Activated effector memory CD4-positive, alpha-beta T cell treated with Interleukin-2 at 50 U/mL for 16 hours (primary cell): Measurements from ENCODE around the gene DDOST.
"Not testable (repeated sequence)": the region's sequence is repeated elsewhere in the genome, so short reads cannot be mapped to it uniquely, and the experiment has no call there.

Source experiments
- DNase-seq: peaks from one replicate; pipeline ENCODE4 v3.0.0-alpha.2; 2020

The DDOST gene

GRCh38 chr1:20689645-20690056, 28.5 kb upstream of the DDOST start:
- no peak for DNase-seq

- no peak for DNase-seq
These were observed 25.9 kb upstream of the DDOST start for GRCh38 chr1:20686883-20687725.

GRCh38 chr1:20685741-20686140, 24.6 kb upstream of the DDOST start:
- no peak for DNase-seq

GRCh38 chr1:20685099-20685662, 24.0 kb upstream of the DDOST start:
- DNase-seq, result no peak

- DNase-seq, result no peak
These were observed 23.5 kb upstream of the DDOST start for GRCh38 chr1:20684651-20685050.

- no peak for DNase-seq
These were observed 23.0 kb upstream of the DDOST start for GRCh38 chr1:20684050-20684620.

- DNase-seq, result no peak
These were observed 22.4 kb upstream of the DDOST start for GRCh38 chr1:20683614-20684013.

- DNase-seq, result no peak
These were observed 21.5 kb upstream of the DDOST start for GRCh38 chr1:20682571-20683236.

- DNase-seq, result no peak
These were observed 20.8 kb upstream of the DDOST start for GRCh38 chr1:20681999-20682398.

GRCh38 chr1:20680269-20680668, 19.1 kb upstream of the DDOST start:
- no peak for DNase-seq

GRCh38 chr1:20678599-20678998, 17.4 kb upstream of the DDOST start:
- DNase-seq, result no peak

- DNase-seq, result not testable (repeated sequence)
These were observed 12.5 kb upstream of the DDOST start for GRCh38 chr1:20673626-20674025.

- DNase-seq, result no peak
These were observed 11.1 kb upstream of the DDOST start for GRCh38 chr1:20672265-20672632.

- no peak for DNase-seq
These were observed 9.8 kb upstream of the DDOST start for GRCh38 chr1:20670936-20671335.

- DNase-seq, result no peak
These were observed 7.4 kb upstream of the DDOST start for GRCh38 chr1:20668581-20668980.

- DNase-seq, result no peak
These were observed 5.6 kb upstream of the DDOST start for GRCh38 chr1:20666804-20667203.

- no peak for DNase-seq
These were observed 5.0 kb upstream of the DDOST start for GRCh38 chr1:20666146-20666545.

- DNase-seq, result no peak
These were observed 4.6 kb upstream of the DDOST start for GRCh38 chr1:20665726-20666125.

- DNase-seq, result no peak
These were observed 3.0 kb upstream of the DDOST start for GRCh38 chr1:20663969-20664715.

GRCh38 chr1:20663365-20663764, 2.2 kb upstream of the DDOST start:
- no peak for DNase-seq

GRCh38 chr1:20662110-20662475, 924 bp upstream of the DDOST start:
- DNase-seq, result no peak

- DNase-seq, result no peak
These were observed 342 bp downstream of the DDOST start for GRCh38 chr1:20660847-20661206.

- no peak for DNase-seq
These were observed 806 bp downstream of the DDOST start for GRCh38 chr1:20660363-20660762.
